SK-N-SH treated with all-trans-retinoic acid at 6 μM for 48 hours (cell line): ENCODE data around the gene RYR1.
A peak's percentile ranks its signal among the peaks of the same experiment; 100 is the strongest.

Experiments used
- ATAC-seq: fragments of 200-7000 bp; cut with Tn5 transposase; 3 replicates; pipeline ENCODE4 v1.9.1; 2020; ENCODE audit warnings: mild to moderate bottlenecking, moderate library complexity
- ARNTL ChIP-seq: fragments of 450-650 bp; formaldehyde crosslinking; IDR thresholded peaks from 2 replicates; pipeline ENCODE4 v1.5.0; 2020; ENCODE audit warnings: low read depth, mild to moderate bottlenecking, moderate library complexity, borderline replicate concordance
- BACH2 ChIP-seq: fragments of 250-450 bp; sonication (Bioruptor Pico); IDR thresholded peaks from 2 replicates; pipeline ENCODE4 v1.9.0; 2021; ENCODE audit warnings: mild to moderate bottlenecking, borderline replicate concordance
- CREB5 ChIP-seq: fragments of 250-450 bp; sonication (Bioruptor Pico); IDR thresholded peaks from 2 replicates; pipeline ENCODE4 v1.5.1; 2020; ENCODE audit warnings: low read depth, mild to moderate bottlenecking, moderate library complexity
- CSDC2 ChIP-seq: fragments of 250-450 bp; sonication (Bioruptor Pico); IDR thresholded peaks from 2 replicates; pipeline ENCODE4 v1.5.0; 2020; ENCODE audit warnings: mild to moderate bottlenecking, moderate library complexity
- CSRNP3 ChIP-seq: fragments of 250-450 bp; sonication (Bioruptor Pico); IDR thresholded peaks from 2 replicates; pipeline ENCODE4 v1.5.1; 2021; ENCODE audit warnings: mild to moderate bottlenecking, moderate library complexity
- ESRRG ChIP-seq: fragments of 250-450 bp; sonication (Bioruptor Pico); IDR thresholded peaks from 2 replicates; pipeline ENCODE4 v1.6.1; 2021; ENCODE audit warnings: mild to moderate bottlenecking
- GLIS3 ChIP-seq: fragments of 250-450 bp; sonication (Bioruptor Pico); IDR thresholded peaks from 2 replicates; pipeline ENCODE4 v1.5.0; 2020; ENCODE audit warnings: mild to moderate bottlenecking, moderate library complexity
- ISL1 ChIP-seq: fragments of 250-450 bp; sonication (Bioruptor Pico); IDR thresholded peaks from 2 replicates; pipeline ENCODE4 v2.1.2; 2022; ENCODE audit warnings: mild to moderate bottlenecking, moderate library complexity
- PATZ1 ChIP-seq: fragments of 250-450 bp; sonication (Bioruptor Pico); IDR thresholded peaks from 2 replicates; pipeline ENCODE4 v1.8.0; 2020; ENCODE audit warnings: mild to moderate bottlenecking, moderate library complexity, borderline replicate concordance
- POU6F1 ChIP-seq: fragments of 250-450 bp; sonication (Bioruptor Pico); IDR thresholded peaks from 2 replicates; pipeline ENCODE4 v1.8.0; 2021; ENCODE audit warnings: low read depth, mild to moderate bottlenecking, moderate library complexity, borderline replicate concordance
- PPARA ChIP-seq: fragments of 250-450 bp; sonication (Bioruptor Pico); IDR thresholded peaks from 2 replicates; pipeline ENCODE4 v1.5.0; 2020; ENCODE audit warnings: mild to moderate bottlenecking, borderline replicate concordance
- SNAI2 ChIP-seq: fragments of 250-450 bp; sonication (Bioruptor Pico); IDR thresholded peaks from 2 replicates; pipeline ENCODE4 v1.5.0; 2020; ENCODE audit warnings: mild to moderate bottlenecking, moderate library complexity
- TCF4 ChIP-seq: fragments of 250-450 bp; sonication (Bioruptor Pico); IDR thresholded peaks from 2 replicates; pipeline ENCODE4 v1.8.0; 2021; ENCODE audit warnings: mild to moderate bottlenecking, moderate library complexity, borderline replicate concordance
- TOX ChIP-seq: fragments of 250-450 bp; sonication (Bioruptor Pico); IDR thresholded peaks from 2 replicates; pipeline ENCODE4 v1.8.0; 2021; ENCODE audit warnings: mild to moderate bottlenecking, moderate library complexity, borderline replicate concordance
- TSHZ2 ChIP-seq: fragments of 250-450 bp; sonication (Bioruptor Pico); IDR thresholded peaks from 2 replicates; pipeline ENCODE4 v1.5.0; 2020; ENCODE audit warnings: mild to moderate bottlenecking, moderate library complexity
- ZC3H10 ChIP-seq: fragments of 250-450 bp; sonication (Bioruptor Pico); IDR thresholded peaks from 2 replicates; pipeline ENCODE4 v1.5.1; 2021; ENCODE audit warnings: mild to moderate bottlenecking, moderate library complexity
- ZFP3 ChIP-seq: fragments of 250-450 bp; sonication (Bioruptor Pico); IDR thresholded peaks from 2 replicates; pipeline ENCODE4 v1.5.0; 2020; ENCODE audit warnings: mild to moderate bottlenecking, moderate library complexity
- ZFP30 ChIP-seq: fragments of 450-650 bp; formaldehyde crosslinking; IDR thresholded peaks from 2 replicates; pipeline ENCODE4 v1.5.0; 2022; ENCODE audit warnings: mild to moderate bottlenecking, moderate library complexity
- ZNF565 ChIP-seq: fragments of 450-650 bp; formaldehyde crosslinking; conservative IDR thresholded peaks from 2 replicates; pipeline ENCODE4 v1.5.0; 2020; ENCODE audit warnings: low read depth, mild to moderate bottlenecking, moderate library complexity
- ZNF70 ChIP-seq: fragments of 450-650 bp; formaldehyde crosslinking; IDR thresholded peaks from 2 replicates; pipeline ENCODE4 v1.5.0; 2020; ENCODE audit warnings: mild to moderate bottlenecking, moderate library complexity
- ZNF8 ChIP-seq: fragments of 450-650 bp; formaldehyde crosslinking; IDR thresholded peaks from 2 replicates; pipeline ENCODE4 v1.5.0; 2020; ENCODE audit warnings: mild to moderate bottlenecking, moderate library complexity

Gene RYR1

GRCh38 chr19:38402623-38402966 lies 30.9 kb upstream of the RYR1 start:
- peak; percentile 18 for ATAC-seq
- no peak for TF ChIP-seq GLIS3 (CRISPR knock-in tag)

- ATAC-seq, result peak; percentile 96
- TF ChIP-seq PATZ1 (CRISPR knock-in tag), result 0 out of 2 replicates have a peak, but pooled peaks have one; percentile 29
- 0 out of 2 replicates have a peak, but pooled peaks have one; percentile 38 for TF ChIP-seq ZFP3 (CRISPR knock-in tag)
- no peak for TF ChIP-seq TOX
- TF ChIP-seq ZNF70, result no peak
- no peak for TF ChIP-seq ZFP30
- TF ChIP-seq ESRRG (CRISPR knock-in tag), result 0 out of 2 replicates have a peak, but pooled peaks have one; percentile 66
- no peak for TF ChIP-seq GLIS3 (CRISPR knock-in tag)
These were observed 30.4 kb upstream of the RYR1 start, which contains the start of gene FAM98C for GRCh38 chr19:38402967-38403674. Gene FAM98C (plus strand): TSS chr19:38403093. CDS start chr19:38403154, 61 bp downstream.

GRCh38 chr19:38404858-38405257 lies 28.6 kb upstream of the RYR1 start:
- no peak for ATAC-seq
- TF ChIP-seq POU6F1 (CRISPR knock-in tag) (no peak), SNAI2 (CRISPR knock-in tag) (no peak), ZNF565 (CRISPR knock-in tag) (no peak), ZFP3 (CRISPR knock-in tag) (no peak), ZNF8 (no peak), ISL1 (no peak), PPARA (no peak), ZFP30 (no peak), ZNF70 (no peak), TOX (no peak), BACH2 (CRISPR knock-in tag) (no peak), TCF4 (CRISPR knock-in tag) (no peak), CSDC2 (CRISPR knock-in tag) (no peak), ZC3H10 (CRISPR knock-in tag) (no peak), ARNTL (no peak), CREB5 (CRISPR knock-in tag) (no peak), ESRRG (CRISPR knock-in tag) (no peak), TSHZ2 (CRISPR knock-in tag) (no peak)

GRCh38 chr19:38405276-38405675 lies 28.2 kb upstream of the RYR1 start:
- no peak for ATAC-seq
- no peak for TF ChIP-seq CREB5 (CRISPR knock-in tag)
- no peak for TF ChIP-seq ZFP30
- no peak for TF ChIP-seq BACH2 (CRISPR knock-in tag)
- no peak for TF ChIP-seq CSRNP3 (CRISPR knock-in tag)
- TF ChIP-seq ZNF565 (CRISPR knock-in tag), result no peak
- no peak for TF ChIP-seq ESRRG (CRISPR knock-in tag)
- TF ChIP-seq, all 23 proteins: peak for 0
